Head of caudate nucleus (tissue), 42 donors: Measurements from ENCODE around the gene C18orf32.

ENCODE experiments used
- DNase-seq, 42 donors: peaks; one replicate each; pipeline versions ENCODE4 v3.0.0 to v3.0.0-alpha.2; 2020 to 2021; ENCODE audit warnings: mixed read lengths in 7 of 42
- intact Hi-C: fragments of 100-400 bp; cut with DNase I; formaldehyde crosslinking; loops from one replicate; pipeline ENCODE4 v1.15.0; 2022

Gene C18orf32

GRCh38 chr18:49444581-49444980, 42.5 kb downstream of the C18orf32 start:
- intact Hi-C loops, result no loop called here
- no peak for DNase-seq

- intact Hi-C loops, result no loop called here
- DNase-seq, result no peak
Observed at GRCh38 chr18:49443837-49444236, 43.2 kb downstream of the C18orf32 start.

GRCh38 chr18:49441338-49441938, 45.6 kb downstream of the C18orf32 start:
- no peak for DNase-seq
- intact Hi-C loops, result no loop called here

GRCh38 chr18:49435170-49435569, 51.9 kb downstream of the C18orf32 start:
- DNase-seq, result no peak
- intact Hi-C loops, result no loop called here

GRCh38 chr18:49432602-49433001, 54.4 kb downstream of the C18orf32 start:
- DNase-seq, result no peak
- intact Hi-C loops, result no loop called here

- intact Hi-C loops, result no loop called here
- no peak for DNase-seq
Observed at GRCh38 chr18:49431165-49431962, 55.7 kb downstream of the C18orf32 start.
